ENCODE results near the gene ABHD10. TPM values are rescaled to one million over a fixed set of nuclear protein-coding genes. Genes with fewer than 3 reads are reported as not detected.
A peak's percentile ranks its signal among the peaks of the same experiment; 100 is the strongest.

ABHD10 gene
- total RNA-seq, 1 experiment from 2014 or later, result 21.8 TPM

DNA sequence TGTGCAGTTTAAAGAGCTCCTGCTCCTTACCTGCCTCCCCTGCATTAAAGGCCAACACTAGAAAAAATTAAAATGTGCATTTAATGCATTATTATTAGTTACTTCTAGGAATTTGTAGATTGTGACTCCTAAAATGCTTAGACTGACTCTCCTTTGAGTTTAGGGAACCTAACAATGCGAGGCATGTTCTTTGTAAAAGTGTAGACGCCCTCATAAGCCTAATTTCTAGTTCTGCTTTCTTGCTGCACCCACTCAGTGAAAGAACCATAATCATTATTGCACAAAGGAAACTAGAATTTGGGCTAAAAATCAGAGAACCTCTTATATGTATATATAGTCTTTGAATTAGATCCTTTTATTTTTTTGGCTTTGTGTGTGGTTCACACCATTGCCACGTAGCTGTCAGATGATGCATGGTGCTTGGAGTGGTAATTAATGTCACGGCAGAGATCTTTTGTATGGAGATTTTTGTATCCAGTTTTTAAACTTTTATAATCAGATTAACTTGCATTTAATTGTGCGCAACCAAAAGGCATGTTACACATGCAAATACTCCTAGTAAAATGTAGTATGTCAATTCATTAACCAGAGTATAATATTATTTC is 710 bp downstream of the ABHD10 start:
- Mint-ChIP-seq H3K4me3 (peak overlapping the region; percentile 87 to 88), H3K9me3 (no peaks in the 10 kb centered on the region), H3K36me3 (ENCODE audit: insufficient read depth in 1 of 3, low read depth in 3 of 3) (peaks cover 0 to 5% (median 4%) of the 10 kb centered on the region in 3 experiments; a peak in 3 of 7 replicates), H3K27me3 (ENCODE audit: low read depth) (no peaks in the 10 kb centered on the region), H3K4me1 (peaks cover 7 to 12% of the 10 kb centered on the region in 2 experiments), H3K27ac (no peak overlapping the region)
- DNase-seq, result no peak
- H3T11ph ChIP-seq (ENCODE audit: low read length), result no peak overlapping the region
- H3K4ac ChIP-seq (ENCODE audit: low read depth, low read length), result no peak overlapping the region
- no peaks in the 10 kb centered on the region for H4K20me1 ChIP-seq (ENCODE audit: control insufficient read depth, insufficient read depth, insufficient read length)
- H3K79me1 ChIP-seq (ENCODE audit: insufficient read depth, low read depth, low read length, poor library complexity, severe bottlenecking), result no peaks in the 10 kb centered on the region
- no peak overlapping the region for H3K23ac ChIP-seq (ENCODE audit: insufficient read length, low read depth, low read length)
- no CpG with 5 or more reads among the region's 5 CpGs for WGBS (ENCODE audit: extremely low coverage, insufficient read length, low lambda C conversion rate)
- no peak overlapping the region for H2BK5ac ChIP-seq (ENCODE audit: insufficient read length, low read length)
- H2AFZ ChIP-seq (ENCODE audit: low read length), result no peak overlapping the region
- H3K23me2 ChIP-seq (ENCODE audit: insufficient read length, low read depth, low read length, poor library complexity, severe bottlenecking), result peaks cover 3% of the 10 kb centered on the region
- no peaks in the 10 kb centered on the region for H3K79me2 ChIP-seq (ENCODE audit: insufficient read depth, low read length)
- no peaks in the 10 kb centered on the region for H3K27me3 ChIP-seq (ENCODE audit: insufficient read depth, low read length)
- no peak overlapping the region for H4K5ac ChIP-seq (ENCODE audit: insufficient read length, low read depth, low read length)
- H2BK20ac ChIP-seq (ENCODE audit: low read depth, low read length, poor library complexity, severe bottlenecking), result no peak overlapping the region
- peak overlapping the region; percentile 66 for H3K4me2 ChIP-seq (ENCODE audit: insufficient read depth, insufficient read length, low read length)
- H3K4me1 ChIP-seq (ENCODE audit: insufficient read depth, low read length), result no peaks in the 10 kb centered on the region
- H2AK5ac ChIP-seq (ENCODE audit: insufficient read length, low read length), result no peak overlapping the region
- no peak overlapping the region for H4K8ac ChIP-seq (replicated peaks; ENCODE audit: insufficient read length, low read depth, low read length)
- no peak overlapping the region for H3K56ac ChIP-seq (ENCODE audit: insufficient read length, low read depth, low read length)
- no peak overlapping the region for H3K27ac ChIP-seq (ENCODE audit: insufficient read length, low read depth, low read length)
- no peak overlapping the region for H2BK12ac ChIP-seq (ENCODE audit: insufficient read length, low read depth, low read length)
- TF ChIP-seq, protein P1, sequence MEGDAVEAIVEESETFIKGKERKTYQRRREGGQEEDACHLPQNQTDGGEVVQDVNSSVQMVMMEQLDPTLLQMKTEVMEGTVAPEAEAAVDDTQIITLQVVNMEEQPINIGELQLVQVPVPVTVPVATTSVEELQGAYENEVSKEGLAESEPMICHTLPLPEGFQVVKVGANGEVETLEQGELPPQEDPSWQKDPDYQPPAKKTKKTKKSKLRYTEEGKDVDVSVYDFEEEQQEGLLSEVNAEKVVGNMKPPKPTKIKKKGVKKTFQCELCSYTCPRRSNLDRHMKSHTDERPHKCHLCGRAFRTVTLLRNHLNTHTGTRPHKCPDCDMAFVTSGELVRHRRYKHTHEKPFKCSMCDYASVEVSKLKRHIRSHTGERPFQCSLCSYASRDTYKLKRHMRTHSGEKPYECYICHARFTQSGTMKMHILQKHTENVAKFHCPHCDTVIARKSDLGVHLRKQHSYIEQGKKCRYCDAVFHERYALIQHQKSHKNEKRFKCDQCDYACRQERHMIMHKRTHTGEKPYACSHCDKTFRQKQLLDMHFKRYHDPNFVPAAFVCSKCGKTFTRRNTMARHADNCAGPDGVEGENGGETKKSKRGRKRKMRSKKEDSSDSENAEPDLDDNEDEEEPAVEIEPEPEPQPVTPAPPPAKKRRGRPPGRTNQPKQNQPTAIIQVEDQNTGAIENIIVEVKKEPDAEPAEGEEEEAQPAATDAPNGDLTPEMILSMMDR (conservative IDR thresholded peaks at IDR 0.05), result no peak
- H2BK120ac ChIP-seq (ENCODE audit: low read depth, low read length, poor library complexity, severe bottlenecking), result no peak overlapping the region
- no peak overlapping the region for H3K18ac ChIP-seq (ENCODE audit: insufficient read length, low read depth, low read length)
- H2BK15ac ChIP-seq (ENCODE audit: low read depth, low read length), result no peak overlapping the region
- no peaks in the 10 kb centered on the region for H3K9me3 ChIP-seq (ENCODE audit: control insufficient read depth, low read depth, low read length)
- no peak overlapping the region for H4K91ac ChIP-seq (ENCODE audit: insufficient read length, low read depth, low read length)
- H3K14ac ChIP-seq (ENCODE audit: insufficient read depth, low read length), result no peak overlapping the region
- peak overlapping the region; percentile 61 for H3K9ac ChIP-seq (ENCODE audit: extremely low read depth, insufficient read length, low read length)
